Thoracic aorta (tissue), 2 donors: ENCODE measurements around the gene LRRC10. TPM values are rescaled to one million over a fixed set of nuclear protein-coding genes. Genes with fewer than 3 reads are reported as not detected.

Experiments
- ATAC-seq: fragments of 150-250 bp; one replicate; pipeline ENCODE4 v1.8.0; 2017; ENCODE audit warnings: low read depth; ENCODE audit not compliant: insufficient number of reproducible peaks, low FRiP score
- DNase-seq: peaks from one replicate; pipeline ENCODE4 v3.0.0-alpha.2; 2020; ENCODE audit warnings: low spot score
- H3K27ac ChIP-seq, 2 donors: fragments of 200-600 bp; sonication (generic); 1 replicate in 1 of 2; 2 replicates in 1 of 2; pipeline ENCODE4 v1.5.1; 2016; ENCODE audit warnings: mild to moderate bottlenecking in 2 of 2, moderate library complexity in 2 of 2
- H3K27me3 ChIP-seq: fragments of 200-600 bp; sonication (generic); replicated peaks from 2 replicates; pipeline ENCODE4 v1.6.0; 2016; ENCODE audit warnings: mild to moderate bottlenecking; ENCODE audit not compliant: insufficient read depth
- H3K36me3 ChIP-seq: fragments of 200-600 bp; sonication (generic); one replicate; pipeline ENCODE4 v1.5.1; 2016
- H3K4me1 ChIP-seq, 2 donors: fragments of 200-600 bp; sonication (generic); 1 replicate in 1 of 2; 2 replicates in 1 of 2; pipeline versions ENCODE4 v1.5.1 to v1.6.0; 2016; ENCODE audit warnings: low read depth in 2 of 2, mild to moderate bottlenecking in 1 of 2; ENCODE audit not compliant: control insufficient read depth in 1 of 2
- H3K4me3 ChIP-seq: fragments of 200-600 bp; sonication (generic); 2 replicates; pipeline ENCODE4 v1.5.1; 2016; ENCODE audit warnings: mild to moderate bottlenecking
- H3K9me3 ChIP-seq: fragments of 200-600 bp; sonication (generic); 2 replicates; pipeline ENCODE4 v1.5.1; 2016
- total RNA-seq, 2 donors: library from RNA; depleted of rRNA; stranded (reverse); fragments of >200 nt; gene quantifications; one replicate each; pipeline versions ENCODE4 v1.1.0 to v1.2.3, GENCODE V29; 2016
- TF ChIP-seq, protein P1 (sequence below): fragments of 200-600 bp; sonication (generic); IDR thresholded peaks from one replicate; pipeline ENCODE4 v1.5.1; 2019; ENCODE audit warnings: antibody characterized with exemption

The LRRC10 gene
- total RNA-seq, 2 donors from 2014 or later = not detected

DNA sequence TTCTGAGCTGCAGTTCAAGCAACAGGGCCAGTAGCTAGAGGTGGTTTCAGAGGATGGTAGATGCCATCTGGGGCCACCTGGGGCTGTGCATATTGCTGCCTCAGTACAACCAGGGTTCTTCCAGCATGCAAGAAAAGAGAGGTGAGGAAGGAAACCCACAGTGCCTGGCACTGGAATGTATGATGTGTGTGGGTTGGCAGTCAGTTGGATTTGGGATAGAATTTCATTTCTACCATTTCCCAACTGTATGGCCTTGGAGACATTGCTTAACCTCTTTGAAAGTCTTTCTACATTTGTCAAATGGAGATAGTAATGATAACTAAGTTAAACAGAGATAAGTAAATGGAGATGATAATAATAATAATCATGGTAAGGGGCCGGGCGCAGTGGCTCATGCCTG lies 10.2 kb upstream of the LRRC10 start:
- Histone ChIP-seq H3K27me3 (no peaks in the 10 kb centered on the region), H3K27ac (no peak overlapping the region), H3K4me1 (no peaks in the 10 kb centered on the region), H3K4me3 (no peak overlapping the region), H3K36me3 (no peaks in the 10 kb centered on the region), H3K9me3 (no peaks in the 10 kb centered on the region)
- TF ChIP-seq, protein P1, sequence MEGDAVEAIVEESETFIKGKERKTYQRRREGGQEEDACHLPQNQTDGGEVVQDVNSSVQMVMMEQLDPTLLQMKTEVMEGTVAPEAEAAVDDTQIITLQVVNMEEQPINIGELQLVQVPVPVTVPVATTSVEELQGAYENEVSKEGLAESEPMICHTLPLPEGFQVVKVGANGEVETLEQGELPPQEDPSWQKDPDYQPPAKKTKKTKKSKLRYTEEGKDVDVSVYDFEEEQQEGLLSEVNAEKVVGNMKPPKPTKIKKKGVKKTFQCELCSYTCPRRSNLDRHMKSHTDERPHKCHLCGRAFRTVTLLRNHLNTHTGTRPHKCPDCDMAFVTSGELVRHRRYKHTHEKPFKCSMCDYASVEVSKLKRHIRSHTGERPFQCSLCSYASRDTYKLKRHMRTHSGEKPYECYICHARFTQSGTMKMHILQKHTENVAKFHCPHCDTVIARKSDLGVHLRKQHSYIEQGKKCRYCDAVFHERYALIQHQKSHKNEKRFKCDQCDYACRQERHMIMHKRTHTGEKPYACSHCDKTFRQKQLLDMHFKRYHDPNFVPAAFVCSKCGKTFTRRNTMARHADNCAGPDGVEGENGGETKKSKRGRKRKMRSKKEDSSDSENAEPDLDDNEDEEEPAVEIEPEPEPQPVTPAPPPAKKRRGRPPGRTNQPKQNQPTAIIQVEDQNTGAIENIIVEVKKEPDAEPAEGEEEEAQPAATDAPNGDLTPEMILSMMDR = no peak
- DNase-seq = no peak
- no peak for ATAC-seq

DNA sequence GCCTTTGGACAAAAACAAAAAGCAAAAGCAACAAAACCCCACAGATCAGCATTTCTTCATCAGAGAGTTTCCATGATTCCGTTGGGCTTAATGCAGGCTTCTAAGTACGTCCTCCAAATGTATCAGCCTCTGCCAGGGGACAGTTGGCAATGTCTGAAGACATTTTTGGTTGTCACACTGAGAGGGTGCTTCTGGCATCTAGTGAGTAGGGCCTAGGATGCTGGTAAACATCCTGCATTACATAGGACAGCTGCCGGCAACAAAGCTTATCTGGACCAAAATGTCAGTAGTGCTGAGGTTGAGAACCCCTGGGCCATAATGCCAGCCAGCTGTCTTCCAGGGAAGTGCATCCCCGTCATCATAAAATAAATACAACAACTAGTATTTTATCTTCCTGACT lies 9.4 kb upstream of the LRRC10 start:
- no peaks in the 10 kb centered on the region for H3K27me3 ChIP-seq
- no peak for ATAC-seq
- no peak overlapping the region for H3K27ac ChIP-seq
- no peaks in the 10 kb centered on the region for H3K9me3 ChIP-seq
- no peak overlapping the region for H3K4me3 ChIP-seq
- no peak for DNase-seq
- TF ChIP-seq, protein P1 = no peak
- no peaks in the 10 kb centered on the region for H3K36me3 ChIP-seq
- no peaks in the 10 kb centered on the region for H3K4me1 ChIP-seq

DNA sequence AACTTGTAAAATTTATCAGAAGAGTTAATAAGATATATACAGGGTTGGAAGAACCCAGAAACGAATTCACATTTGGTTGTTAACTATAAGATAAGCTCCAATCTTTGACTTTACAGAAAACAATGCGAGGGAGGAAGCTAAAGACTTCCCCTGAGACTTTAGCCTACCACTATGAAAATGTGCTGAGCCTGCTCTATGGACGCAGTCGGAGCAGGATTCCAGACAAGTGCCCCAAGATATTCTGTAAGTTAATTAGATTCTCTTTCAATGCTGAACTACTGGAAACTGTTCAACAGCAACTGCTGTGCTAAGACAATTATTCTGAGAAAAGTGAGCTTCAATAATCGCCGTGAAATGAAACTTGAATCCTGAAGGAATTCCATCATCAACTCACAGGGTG lies 8.3 kb upstream of the LRRC10 start:
- no peak for ATAC-seq
- no peak overlapping the region for H3K27ac ChIP-seq
- DNase-seq = no peak
- TF ChIP-seq, protein P1 = no peak
- H3K9me3 ChIP-seq = no peaks in the 10 kb centered on the region
- no peaks in the 10 kb centered on the region for H3K27me3 ChIP-seq
- H3K4me3 ChIP-seq = no peak overlapping the region
- no peaks in the 10 kb centered on the region for H3K4me1 ChIP-seq
- no peaks in the 10 kb centered on the region for H3K36me3 ChIP-seq

DNA sequence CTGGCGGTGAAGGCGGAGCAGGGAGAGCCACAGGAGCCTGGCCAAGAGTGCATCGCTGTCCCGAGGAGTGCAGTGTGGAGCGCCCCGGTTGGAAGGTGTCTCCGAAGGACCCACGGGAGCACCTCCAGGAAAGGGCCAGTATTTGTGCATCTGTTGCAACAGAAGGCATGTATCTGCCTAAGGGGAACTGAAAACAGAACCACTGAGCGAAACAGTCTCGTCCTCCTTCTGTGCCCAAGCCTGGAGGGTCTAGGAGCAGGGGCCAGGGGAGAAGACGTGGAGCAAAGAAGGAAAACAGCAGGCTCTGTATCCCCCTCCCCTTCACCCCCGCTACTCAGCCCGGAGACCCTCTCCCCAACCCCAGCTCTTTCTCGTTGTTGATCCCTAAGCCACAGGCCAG lies 5.3 kb upstream of the LRRC10 start:
- no peak overlapping the region for H3K4me3 ChIP-seq
- DNase-seq (no peak), ATAC-seq (no peak)
- no peaks in the 10 kb centered on the region for H3K4me1 ChIP-seq
- no peaks in the 10 kb centered on the region for H3K9me3 ChIP-seq
- no peaks in the 10 kb centered on the region for H3K27me3 ChIP-seq
- no peak overlapping the region for H3K27ac ChIP-seq
- no peaks in the 10 kb centered on the region for H3K36me3 ChIP-seq
- TF ChIP-seq, protein P1 = no peak

DNA sequence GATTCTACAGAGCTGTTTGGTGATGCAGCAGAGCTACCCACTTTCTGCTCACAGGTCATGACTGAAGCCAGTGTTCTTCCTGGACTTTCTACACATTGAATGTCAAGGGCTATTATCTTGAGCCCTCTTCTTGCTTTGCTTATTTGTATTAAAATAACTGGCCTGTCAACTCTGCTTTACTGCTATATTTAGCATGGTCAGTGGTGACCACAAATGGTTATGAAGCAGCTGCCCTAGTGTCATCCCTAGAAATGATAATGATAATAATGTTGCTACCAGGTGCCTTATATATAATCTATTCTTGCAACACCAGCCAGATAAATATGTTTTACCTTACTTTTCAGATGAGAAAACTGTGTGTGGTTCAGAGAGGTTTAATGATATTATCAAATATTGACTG lies 2.6 kb upstream of the LRRC10 start:
- TF ChIP-seq, protein P1 = no peak
- Histone ChIP-seq H3K36me3 (no peaks in the 10 kb centered on the region), H3K4me3 (no peak overlapping the region), H3K27ac (no peak overlapping the region), H3K27me3 (no peaks in the 10 kb centered on the region), H3K4me1 (no peaks in the 10 kb centered on the region), H3K9me3 (no peaks in the 10 kb centered on the region)
- no peak for ATAC-seq
- DNase-seq = no peak
